NCI-H1930 (cell line): Measurements from ENCODE around the gene PHLDA2.

ENCODE experiments used
- DNase-seq, 2 experiments: peaks; one replicate each; lab custom pipeline; 2025; lab: John Stamatoyannopoulos, UW

Gene PHLDA2

GRCh38 chr11:2929950-2930703, 907 bp upstream of the PHLDA2 start:
- no peak for DNase-seq

- DNase-seq = no peak
Measured at GRCh38 chr11:2929531-2929949, 320 bp upstream of the PHLDA2 start.

- DNase-seq = no peak
Measured at GRCh38 chr11:2927851-2928604, 1.2 kb downstream of the PHLDA2 start.

GRCh38 chr11:2927121-2927800, 2.0 kb downstream of the PHLDA2 start:
- DNase-seq = no peak

- DNase-seq = no peak
Measured at GRCh38 chr11:2926611-2927051, 2.6 kb downstream of the PHLDA2 start.

GRCh38 chr11:2924821-2925675, 4.2 kb downstream of the PHLDA2 start:
- DNase-seq = no peak

GRCh38 chr11:2924381-2924780, 4.8 kb downstream of the PHLDA2 start:
- DNase-seq = no peak

- DNase-seq = no peak
Measured at GRCh38 chr11:2923446-2924375, 5.5 kb downstream of the PHLDA2 start.

GRCh38 chr11:2922655-2923054, 6.6 kb downstream of the PHLDA2 start:
- DNase-seq = no peak

GRCh38 chr11:2921742-2922493, 7.3 kb downstream of the PHLDA2 start:
- DNase-seq = no peak

- DNase-seq = no peak
Measured at GRCh38 chr11:2921261-2921660, 8.0 kb downstream of the PHLDA2 start.

GRCh38 chr11:2920343-2920742, 8.9 kb downstream of the PHLDA2 start:
- DNase-seq = no peak

GRCh38 chr11:2919837-2920236, 9.4 kb downstream of the PHLDA2 start:
- no peak for DNase-seq

- DNase-seq = no peak
Measured at GRCh38 chr11:2919188-2919587, 10.0 kb downstream of the PHLDA2 start.

GRCh38 chr11:2917842-2918490, 11.3 kb downstream of the PHLDA2 start:
- DNase-seq = no peak

- no peak for DNase-seq
Measured at GRCh38 chr11:2916892-2917645, 12.2 kb downstream of the PHLDA2 start.

GRCh38 chr11:2916114-2916891, 12.9 kb downstream of the PHLDA2 start:
- no peak for DNase-seq

- no peak for DNase-seq
Measured at GRCh38 chr11:2915473-2915872, 13.7 kb downstream of the PHLDA2 start.
